Gastrocnemius medialis (tissue), 4 donors: ENCODE results near the gene GLCCI1. TPM values are rescaled to one million over a fixed set of nuclear protein-coding genes. Genes with fewer than 3 reads are reported as not detected.
A peak's percentile ranks its signal among the peaks of the same experiment; 100 is the strongest.

Experiments
- ATAC-seq, 2 donors: fragments of 150-250 bp; one replicate each; pipeline ENCODE4 v1.9.1; 2016
- DNase-seq, 2 donors: peaks; one replicate each; pipeline ENCODE4 v3.0.0-alpha.2; 2019
- H3K27ac ChIP-seq, 4 donors: fragments of 200-600 bp; sonication (generic); 1 replicate in 1 of 4; 2 replicates in 3 of 4; pipeline ENCODE4 v1.5.1; 2016 to 2018; ENCODE audit warnings: mild to moderate bottlenecking in 2 of 4, moderate library complexity in 1 of 4
- H3K27me3 ChIP-seq, 3 donors: fragments of 200-600 bp; sonication (generic) in 2 of 3; 1 replicate in 1 of 3; 2 replicates in 2 of 3; pipeline versions ENCODE4 v1.5.1 to v1.6.0; 2016 to 2019; ENCODE audit warnings: mild to moderate bottlenecking in 1 of 3, moderate library complexity in 1 of 3
- H3K36me3 ChIP-seq, 2 donors: fragments of 200-600 bp; sonication (generic) in 1 of 2; one replicate each; pipeline ENCODE4 v1.5.1; 2017 to 2018
- H3K4me1 ChIP-seq, 2 donors: fragments of 200-600 bp; sonication (generic) in 1 of 2; one replicate each; pipeline ENCODE4 v1.5.1; 2016 to 2017; ENCODE audit warnings: mild to moderate bottlenecking in 2 of 2
- H3K4me3 ChIP-seq, 4 donors: fragments of 200-600 bp; sonication (generic) in 3 of 4; 1 replicate in 1 of 4; 2 replicates in 3 of 4; pipeline ENCODE4 v1.5.1; 2016 to 2019; ENCODE audit warnings: mild to moderate bottlenecking in 2 of 4
- H3K9me3 ChIP-seq, 3 donors: fragments of 200-600 bp; sonication (generic) in 2 of 3; 1 replicate in 1 of 3; 2 replicates in 2 of 3; pipeline ENCODE4 v1.5.1; 2016 to 2019
- POLR2A ChIP-seq, 2 donors: fragments of 450-650 bp; IDR thresholded peaks; one replicate each; pipeline ENCODE4 v1.6.1; 2017; ENCODE audit warnings: antibody characterized with exemption in 2 of 2, mild to moderate bottlenecking in 2 of 2, moderate library complexity in 2 of 2
- in situ Hi-C, 4 donors: fragments of 200-750 bp; cut with MboI; loops; one replicate each; pipeline versions ENCODE4 v1.15.0 to v1.8.0; 2017; ENCODE audit warnings: low sequenced_read_pairs in 4 of 4
- intact Hi-C: fragments of 100-400 bp; cut with DNase I; formaldehyde crosslinking; loops from one replicate; pipeline ENCODE4 v1.15.1; 2023; ENCODE audit warnings: low total_unique reads
- total RNA-seq, 4 donors: library from RNA; depleted of rRNA; stranded (reverse); fragments of >200 nt; gene quantifications; one replicate each; pipeline versions ENCODE4 v1.1.0 to v1.2.3, GENCODE V29; 2016
- TF ChIP-seq, protein P1 (sequence below), 5 experiments: fragments of 450-650 bp in 3 of 5; fragments of 200-600 bp in 2 of 5; sonication (generic) in 2 of 5; IDR thresholded peaks in 4 of 5; conservative IDR thresholded peaks in 1 of 5; 1 replicate in 4 of 5; 2 replicates in 1 of 5; pipeline ENCODE4 v1.5.1; 2016 to 2019; ENCODE audit warnings: antibody characterized with exemption in 5 of 5, mild to moderate bottlenecking in 3 of 5, moderate library complexity in 3 of 5

Gene GLCCI1
- total RNA-seq, 4 donors from 2014 or later: 1.2 to 6.1 (median 2.6) TPM

DNA sequence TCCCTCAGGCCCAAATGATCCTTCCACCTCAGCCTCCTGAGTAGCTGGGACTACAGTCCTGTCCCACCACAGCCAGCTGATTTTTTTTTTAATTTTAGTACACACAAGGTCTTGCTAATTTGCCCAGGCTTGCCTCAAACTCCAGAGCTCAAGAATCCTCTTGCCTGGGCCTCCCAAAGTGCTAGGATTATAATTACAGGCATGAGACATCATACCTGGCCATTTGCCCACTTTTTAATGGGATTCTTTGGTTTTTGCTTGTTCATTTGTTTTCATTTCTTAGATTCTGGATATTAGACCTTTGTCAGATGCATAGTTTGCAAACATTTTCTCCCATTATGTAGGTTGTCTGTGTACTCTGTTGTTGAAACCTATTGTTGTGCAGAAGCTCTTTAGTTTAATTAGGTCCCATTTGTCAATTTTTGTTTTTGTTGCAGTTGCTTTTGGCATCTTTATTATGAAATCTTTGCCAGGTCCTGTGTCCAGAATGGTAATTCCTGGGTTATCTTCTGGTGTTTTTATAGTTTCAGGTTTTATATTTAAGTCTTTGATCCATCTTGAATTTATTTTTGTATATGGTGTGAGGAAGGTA lies 95.2 kb downstream of the GLCCI1 start:
- Histone ChIP-seq H3K36me3 (no peaks in the 10 kb centered on the region), H3K4me1 (peaks cover 6 to 15% of the 10 kb centered on the region in 2 donors), H3K9me3 (no peaks in the 10 kb centered on the region), H3K4me3 (no peak overlapping the region), H3K27me3 (no peaks in the 10 kb centered on the region), H3K27ac (no peak overlapping the region)
- TF ChIP-seq, protein P1, sequence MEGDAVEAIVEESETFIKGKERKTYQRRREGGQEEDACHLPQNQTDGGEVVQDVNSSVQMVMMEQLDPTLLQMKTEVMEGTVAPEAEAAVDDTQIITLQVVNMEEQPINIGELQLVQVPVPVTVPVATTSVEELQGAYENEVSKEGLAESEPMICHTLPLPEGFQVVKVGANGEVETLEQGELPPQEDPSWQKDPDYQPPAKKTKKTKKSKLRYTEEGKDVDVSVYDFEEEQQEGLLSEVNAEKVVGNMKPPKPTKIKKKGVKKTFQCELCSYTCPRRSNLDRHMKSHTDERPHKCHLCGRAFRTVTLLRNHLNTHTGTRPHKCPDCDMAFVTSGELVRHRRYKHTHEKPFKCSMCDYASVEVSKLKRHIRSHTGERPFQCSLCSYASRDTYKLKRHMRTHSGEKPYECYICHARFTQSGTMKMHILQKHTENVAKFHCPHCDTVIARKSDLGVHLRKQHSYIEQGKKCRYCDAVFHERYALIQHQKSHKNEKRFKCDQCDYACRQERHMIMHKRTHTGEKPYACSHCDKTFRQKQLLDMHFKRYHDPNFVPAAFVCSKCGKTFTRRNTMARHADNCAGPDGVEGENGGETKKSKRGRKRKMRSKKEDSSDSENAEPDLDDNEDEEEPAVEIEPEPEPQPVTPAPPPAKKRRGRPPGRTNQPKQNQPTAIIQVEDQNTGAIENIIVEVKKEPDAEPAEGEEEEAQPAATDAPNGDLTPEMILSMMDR (IDR thresholded peaks at IDR 0.05 in 4 of 5, conservative IDR thresholded peaks at IDR 0.05 in 1 of 5): no peak
- no peak for TF ChIP-seq POLR2A (IDR thresholded peaks at IDR 0.05)
- ATAC-seq: no peak
- intact Hi-C loops (loop anchor here (10.0 kb wide), 1 partner anchor 151 kb away; no protein-coding TSS in a partner anchor), in situ Hi-C loops (no loop called here)
- DNase-seq: no peak

DNA sequence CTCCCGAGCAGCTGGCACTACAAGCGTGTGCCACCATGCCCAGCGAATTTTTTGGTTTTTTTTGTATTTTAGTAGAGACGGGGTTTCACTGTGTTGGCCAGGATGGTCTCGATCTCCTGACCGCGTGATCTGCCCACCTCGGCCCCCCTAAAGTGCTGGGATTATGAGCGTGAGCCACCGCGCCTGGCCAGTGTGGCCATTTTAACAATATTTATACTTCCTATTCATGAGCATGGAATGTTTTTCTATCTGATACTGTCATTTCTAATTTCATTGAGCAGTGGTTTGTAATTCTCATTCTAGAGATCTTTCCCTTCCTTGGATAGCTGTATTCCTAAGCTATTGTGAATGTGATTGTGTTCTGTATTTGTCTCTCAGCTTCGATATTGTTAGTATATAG lies 96.2 kb downstream of the GLCCI1 start:
- no peak for TF ChIP-seq POLR2A (IDR thresholded peaks at IDR 0.05)
- TF ChIP-seq, protein P1 (IDR thresholded peaks at IDR 0.05 in 4 of 5, conservative IDR thresholded peaks at IDR 0.05 in 1 of 5): no peak
- H3K36me3 ChIP-seq: no peaks in the 10 kb centered on the region
- intact Hi-C loops (loop anchor here (10.0 kb wide), 1 partner anchor 150 kb away; no protein-coding TSS in a partner anchor), in situ Hi-C loops (no loop called here)
- no peaks in the 10 kb centered on the region for H3K27me3 ChIP-seq
- H3K27ac ChIP-seq: no peak overlapping the region
- DNase-seq (no peak), ATAC-seq (no peak)
- peaks cover 12 to 23% of the 10 kb centered on the region in 2 donors for H3K4me1 ChIP-seq
- H3K9me3 ChIP-seq: no peaks in the 10 kb centered on the region
- H3K4me3 ChIP-seq: no peak overlapping the region

DNA sequence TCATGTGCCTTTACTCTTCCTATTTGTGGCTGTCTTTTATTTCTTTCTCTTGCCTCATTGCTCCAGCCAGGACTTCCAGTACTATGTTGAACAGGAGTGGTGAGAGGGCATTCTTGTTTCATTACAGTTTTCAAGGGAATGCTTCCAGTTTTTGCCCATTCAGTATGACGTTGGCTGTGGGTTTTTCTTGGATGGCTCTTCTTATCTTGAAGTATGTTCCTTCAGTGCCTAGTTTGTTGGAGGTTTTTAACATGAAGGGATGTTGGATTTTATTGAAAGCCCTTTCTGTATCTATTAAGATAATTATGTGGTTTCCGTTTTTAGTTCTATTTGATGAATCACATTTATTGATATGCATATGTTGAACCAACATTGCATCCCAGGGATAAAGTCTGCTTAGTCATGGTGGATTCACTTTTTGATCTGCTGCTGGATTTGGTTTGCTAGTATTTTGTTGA lies 96.8 kb downstream of the GLCCI1 start:
- Histone ChIP-seq H3K4me1 (peaks cover 12 to 23% of the 10 kb centered on the region in 2 donors), H3K36me3 (no peaks in the 10 kb centered on the region), H3K27me3 (no peaks in the 10 kb centered on the region), H3K9me3 (no peaks in the 10 kb centered on the region), H3K4me3 (no peak overlapping the region), H3K27ac (no peak overlapping the region)
- no peak for TF ChIP-seq POLR2A (IDR thresholded peaks at IDR 0.05)
- TF ChIP-seq, protein P1 (IDR thresholded peaks at IDR 0.05 in 4 of 5, conservative IDR thresholded peaks at IDR 0.05 in 1 of 5): no peak
- no peak for DNase-seq
- intact Hi-C loops: loop anchor here (10.0 kb wide), 1 partner anchor 149 kb away; no protein-coding TSS in a partner anchor
- ATAC-seq: no peak
- in situ Hi-C loops: no loop called here

DNA sequence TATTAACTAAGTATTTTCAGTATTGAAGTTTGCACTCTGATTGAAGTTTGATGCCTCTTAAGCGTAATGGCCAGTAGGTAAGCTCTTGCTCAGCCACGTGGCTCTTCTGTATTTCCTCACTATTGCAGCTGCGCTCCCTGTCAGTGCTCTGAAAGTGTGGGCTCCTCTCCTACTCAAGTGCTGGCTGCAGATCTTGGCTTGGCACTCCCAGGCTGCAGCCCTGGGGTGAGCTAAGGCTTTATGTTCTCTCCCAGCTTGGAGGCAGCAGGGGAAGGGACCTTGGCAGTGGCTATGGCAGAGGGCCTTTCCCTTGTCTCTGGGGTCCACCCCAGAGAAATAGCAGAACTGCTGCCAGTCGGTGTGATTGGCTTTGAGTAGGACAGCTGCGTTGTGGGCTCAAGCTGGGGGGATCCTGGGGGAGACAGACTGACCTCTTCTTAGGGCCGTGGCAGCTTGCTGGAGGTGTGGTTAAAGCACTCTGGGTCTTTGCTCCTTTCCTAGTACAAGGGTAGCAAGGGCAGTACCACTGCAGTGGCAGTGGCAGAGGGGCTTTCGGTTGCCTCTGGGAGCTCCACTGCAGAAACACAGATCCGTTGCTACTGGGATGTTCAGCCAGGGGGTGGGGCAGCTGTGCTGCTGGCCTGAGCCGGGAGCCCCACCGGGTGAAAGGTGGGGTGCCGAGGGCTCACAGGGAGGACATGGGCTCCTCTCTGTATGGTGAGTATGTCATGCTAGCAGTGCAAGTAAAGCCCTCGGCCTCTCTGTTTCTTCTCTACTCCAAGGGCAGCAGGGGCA lies 100.5 kb downstream of the GLCCI1 start:
- TF ChIP-seq, protein P1 (IDR thresholded peaks at IDR 0.05 in 4 of 5, conservative IDR thresholded peaks at IDR 0.05 in 1 of 5): no peak
- TF ChIP-seq POLR2A (IDR thresholded peaks at IDR 0.05): no peak
- DNase-seq (peak; percentile 4 to 41), ATAC-seq (peak; percentile 47 to 80)
- Histone ChIP-seq H3K4me1 (peaks cover 12 to 23% of the 10 kb centered on the region in 2 donors), H3K27ac (no peak overlapping the region), H3K9me3 (no peaks in the 10 kb centered on the region), H3K4me3 (no peak overlapping the region), H3K27me3 (no peaks in the 10 kb centered on the region), H3K36me3 (no peaks in the 10 kb centered on the region)
- intact Hi-C loops (loop anchor here (10.0 kb wide), 1 partner anchor 146 kb away; no protein-coding TSS in a partner anchor), in situ Hi-C loops (no loop called here)
